ENCODE results near the gene AFF1.

GRCh38 chr4:86892636-86892960, 42.2 kb upstream of the AFF1 start:
- TF ChIP-seq POLR2A (IDR thresholded peaks at IDR 0.05; ENCODE audit: low read depth, low read length) (no peak), POLR2AphosphoS5 (IDR thresholded peaks at IDR 0.05; ENCODE audit: low read depth, low read length) (no peak)

Data from GM12892 (cell line).